Hepatocyte (in vitro differentiated cells): ENCODE data around the gene DOCK1. TPM values are rescaled to one million over a fixed set of nuclear protein-coding genes. Genes with fewer than 3 reads are reported as not detected.

Experiments used
- DNase-seq: peaks from one replicate; pipeline ENCODE4 v3.0.0-alpha.2; 2016; ENCODE audit warnings: low spot score
- H2AFZ ChIP-seq: fragments of 200-600 bp; sonication (generic); 2 replicates; pipeline ENCODE4 v1.6.0; 2016; ENCODE audit warnings: antibody characterized with exemption, mild to moderate bottlenecking
- H3K27ac ChIP-seq: fragments of 200-600 bp; sonication (generic); 2 replicates; pipeline ENCODE4 v1.5.1; 2016; ENCODE audit warnings: mild to moderate bottlenecking
- H3K27me3 ChIP-seq: fragments of 200-600 bp; sonication (generic); 2 replicates; pipeline ENCODE4 v1.6.1; 2016
- H3K36me3 ChIP-seq: fragments of 200-600 bp; sonication (generic); replicated peaks from 2 replicates; pipeline ENCODE4 v1.5.1; 2016; ENCODE audit warnings: low read depth; ENCODE audit not compliant: insufficient read depth
- H3K4me1 ChIP-seq: fragments of 200-600 bp; sonication (generic); 2 replicates; pipeline ENCODE4 v1.5.1; 2016; ENCODE audit warnings: mild to moderate bottlenecking, moderate library complexity; ENCODE audit not compliant: insufficient read depth
- H3K4me2 ChIP-seq: fragments of 200-600 bp; sonication (generic); 2 replicates; pipeline ENCODE4 v1.6.0; 2016
- H3K4me3 ChIP-seq: fragments of 200-600 bp; sonication (generic); 2 replicates; pipeline ENCODE4 v1.5.1; 2016; ENCODE audit warnings: mild to moderate bottlenecking
- H3K79me2 ChIP-seq: fragments of 200-600 bp; sonication (generic); 2 replicates; pipeline ENCODE4 v1.6.0; 2017; ENCODE audit warnings: mild to moderate bottlenecking
- H3K9me2 ChIP-seq: fragments of 200-600 bp; sonication (generic); replicated peaks from 2 replicates; pipeline ENCODE4 v1.6.0; 2017; ENCODE audit warnings: mild to moderate bottlenecking; ENCODE audit not compliant: insufficient read depth
- H3K9me3 ChIP-seq: fragments of 200-600 bp; sonication (generic); 2 replicates; pipeline ENCODE4 v1.5.1; 2016; ENCODE audit warnings: low read depth, mild to moderate bottlenecking
- H4K20me1 ChIP-seq: fragments of 200-600 bp; sonication (generic); 2 replicates; pipeline ENCODE4 v1.6.0; 2016; ENCODE audit warnings: mild to moderate bottlenecking; ENCODE audit not compliant: insufficient read depth, poor library complexity, severe bottlenecking
- EZH2 ChIP-seq: fragments of 200-600 bp; sonication (generic); IDR thresholded peaks from 2 replicates; pipeline ENCODE4 v1.6.1; 2016; ENCODE audit warnings: antibody characterized with exemption, mild to moderate bottlenecking, borderline replicate concordance
- EZH2phosphoT487 ChIP-seq: fragments of 200-600 bp; sonication (generic); IDR thresholded peaks from one replicate; pipeline ENCODE4 v1.6.1; 2018; ENCODE audit warnings: antibody characterized with exemption, mild to moderate bottlenecking, low read depth, moderate library complexity; ENCODE audit not compliant: unreplicated experiment, severe bottlenecking
- WGBS: methylation state at CpG from one replicate; pipeline ENCODE4 v1.1.6; 2016; ENCODE audit warnings: low lambda C conversion rate; ENCODE audit errors: missing lambda C conversion rate; 5-methylcytosine and 5-hydroxymethylcytosine counted together
- polyA plus RNA-seq: library from polyadenylated mRNA; unstranded; fragments of >200 nt; fragmentation: Nextera tagmentation; extraction: Ambion mirVana; gene quantifications from 2 replicates; pipeline ENCODE4 v1.2.1, GENCODE V29; 2016
- total RNA-seq: library from RNA; depleted of rRNA; stranded (reverse); fragments of >200 nt; gene quantifications from 2 replicates; pipeline ENCODE4 v1.2.3, GENCODE V29; 2014
- TF ChIP-seq, protein P1 (sequence below): fragments of 200-600 bp; sonication (generic); IDR thresholded peaks from 2 replicates; pipeline ENCODE4 v1.5.1; 2016; ENCODE audit warnings: antibody characterized with exemption, mild to moderate bottlenecking; ENCODE audit not compliant: poor library complexity

DOCK1 gene
- total and polyA plus RNA-seq, 2 experiments from 2014 or later, result 16.0 to 55.5 TPM

DNA sequence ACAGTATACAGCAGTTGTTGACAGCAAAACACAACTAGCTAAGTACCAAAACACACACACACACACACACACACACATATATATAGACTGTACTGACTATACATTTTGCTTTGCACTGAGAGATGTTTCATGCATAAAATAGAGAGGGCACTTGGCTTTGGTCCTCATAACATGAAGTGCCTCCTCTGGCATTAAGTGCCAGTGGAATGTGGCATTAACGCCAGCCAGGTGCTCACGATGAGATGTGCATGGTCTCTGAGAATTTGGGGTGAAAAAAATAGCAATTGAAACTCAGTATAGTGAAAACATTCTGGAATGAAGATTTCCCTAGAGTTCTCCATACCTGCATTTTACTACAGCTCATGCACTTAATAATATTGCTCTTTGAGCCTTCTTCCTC is 361.2 kb downstream of the DOCK1 start:
- H3K4me1 ChIP-seq, result no peaks in the 10 kb centered on the region
- no peaks in the 10 kb centered on the region for H3K9me3 ChIP-seq
- no peak overlapping the region for H2AFZ ChIP-seq
- DNase-seq, result no peak
- H3K4me2 ChIP-seq, result no peak overlapping the region
- no peak overlapping the region for H3K4me3 ChIP-seq
- H3K36me3 ChIP-seq, result no peaks in the 10 kb centered on the region
- no peaks in the 10 kb centered on the region for H4K20me1 ChIP-seq
- no peak overlapping the region for H3K27ac ChIP-seq
- 93% methylated on average over 2 of the region's 2 CpGs for WGBS
- no peaks in the 10 kb centered on the region for H3K9me2 ChIP-seq
- no peak for TF ChIP-seq EZH2
- TF ChIP-seq EZH2phosphoT487, result no peak
- no peaks in the 10 kb centered on the region for H3K27me3 ChIP-seq
- no peaks in the 10 kb centered on the region for H3K79me2 ChIP-seq

DNA sequence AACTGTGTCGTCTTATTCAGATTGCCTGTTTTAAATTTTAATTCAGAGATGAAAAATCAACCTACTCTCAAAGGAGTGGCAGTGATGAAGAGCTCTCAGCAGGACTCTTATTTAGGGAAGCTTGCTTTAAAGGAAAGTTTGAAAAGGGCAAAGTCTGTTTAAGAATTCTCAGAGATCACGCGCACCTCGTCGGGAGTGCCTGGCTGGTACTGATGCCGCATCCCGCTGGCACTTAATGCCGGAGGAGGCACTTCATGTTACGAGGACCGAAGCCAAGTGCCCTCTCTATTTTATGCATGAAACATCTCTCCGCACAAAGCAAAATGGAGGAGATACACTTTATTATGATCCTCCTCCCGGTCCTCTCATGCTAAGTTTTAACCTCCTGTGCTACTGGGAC is 362.2 kb downstream of the DOCK1 start:
- Histone ChIP-seq H3K27ac (no peak overlapping the region), H3K9me2 (no peaks in the 10 kb centered on the region), H3K27me3 (no peaks in the 10 kb centered on the region), H2AFZ (no peak overlapping the region), H3K4me3 (no peak overlapping the region), H4K20me1 (no peaks in the 10 kb centered on the region), H3K36me3 (no peaks in the 10 kb centered on the region), H3K4me1 (no peaks in the 10 kb centered on the region), H3K79me2 (no peaks in the 10 kb centered on the region), H3K4me2 (no peak overlapping the region), H3K9me3 (no peaks in the 10 kb centered on the region)
- TF ChIP-seq EZH2phosphoT487 (no peak), EZH2 (no peak)
- TF ChIP-seq, protein P1, sequence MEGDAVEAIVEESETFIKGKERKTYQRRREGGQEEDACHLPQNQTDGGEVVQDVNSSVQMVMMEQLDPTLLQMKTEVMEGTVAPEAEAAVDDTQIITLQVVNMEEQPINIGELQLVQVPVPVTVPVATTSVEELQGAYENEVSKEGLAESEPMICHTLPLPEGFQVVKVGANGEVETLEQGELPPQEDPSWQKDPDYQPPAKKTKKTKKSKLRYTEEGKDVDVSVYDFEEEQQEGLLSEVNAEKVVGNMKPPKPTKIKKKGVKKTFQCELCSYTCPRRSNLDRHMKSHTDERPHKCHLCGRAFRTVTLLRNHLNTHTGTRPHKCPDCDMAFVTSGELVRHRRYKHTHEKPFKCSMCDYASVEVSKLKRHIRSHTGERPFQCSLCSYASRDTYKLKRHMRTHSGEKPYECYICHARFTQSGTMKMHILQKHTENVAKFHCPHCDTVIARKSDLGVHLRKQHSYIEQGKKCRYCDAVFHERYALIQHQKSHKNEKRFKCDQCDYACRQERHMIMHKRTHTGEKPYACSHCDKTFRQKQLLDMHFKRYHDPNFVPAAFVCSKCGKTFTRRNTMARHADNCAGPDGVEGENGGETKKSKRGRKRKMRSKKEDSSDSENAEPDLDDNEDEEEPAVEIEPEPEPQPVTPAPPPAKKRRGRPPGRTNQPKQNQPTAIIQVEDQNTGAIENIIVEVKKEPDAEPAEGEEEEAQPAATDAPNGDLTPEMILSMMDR, result no peak
- DNase-seq, result no peak
- WGBS, result 98% methylated on average over 12 of the region's 12 CpGs

DNA sequence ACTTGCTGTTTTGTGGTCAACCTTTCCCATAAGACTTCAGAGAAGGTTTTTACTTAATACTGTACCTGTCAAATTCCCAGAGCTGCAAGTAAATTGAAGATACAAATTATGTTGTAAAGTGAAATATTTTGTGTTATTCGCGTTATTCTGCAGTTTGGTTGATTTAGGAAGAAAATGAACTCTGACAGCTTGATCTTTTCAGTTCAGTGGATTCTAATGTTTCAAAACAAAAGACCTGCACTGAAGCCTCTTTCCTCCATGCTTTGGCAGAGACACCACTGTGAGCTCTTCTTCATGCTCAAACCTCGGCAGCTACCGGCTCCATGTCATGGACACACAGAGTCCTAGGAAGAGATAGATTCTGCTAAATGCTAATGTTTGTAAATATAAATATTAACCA is 366.8 kb downstream of the DOCK1 start:
- Histone ChIP-seq H3K4me3 (no peak overlapping the region), H4K20me1 (no peaks in the 10 kb centered on the region), H3K79me2 (no peaks in the 10 kb centered on the region), H2AFZ (no peak overlapping the region), H3K4me1 (no peaks in the 10 kb centered on the region), H3K27me3 (no peaks in the 10 kb centered on the region), H3K36me3 (no peaks in the 10 kb centered on the region), H3K9me2 (no peaks in the 10 kb centered on the region), H3K27ac (no peak overlapping the region), H3K4me2 (no peak overlapping the region), H3K9me3 (no peaks in the 10 kb centered on the region)
- TF ChIP-seq, protein P1, result no peak
- TF ChIP-seq EZH2, result no peak
- TF ChIP-seq EZH2phosphoT487, result no peak
- DNase-seq, result no peak
- WGBS, result over 99% methylated on average over 4 of the region's 4 CpGs

DNA sequence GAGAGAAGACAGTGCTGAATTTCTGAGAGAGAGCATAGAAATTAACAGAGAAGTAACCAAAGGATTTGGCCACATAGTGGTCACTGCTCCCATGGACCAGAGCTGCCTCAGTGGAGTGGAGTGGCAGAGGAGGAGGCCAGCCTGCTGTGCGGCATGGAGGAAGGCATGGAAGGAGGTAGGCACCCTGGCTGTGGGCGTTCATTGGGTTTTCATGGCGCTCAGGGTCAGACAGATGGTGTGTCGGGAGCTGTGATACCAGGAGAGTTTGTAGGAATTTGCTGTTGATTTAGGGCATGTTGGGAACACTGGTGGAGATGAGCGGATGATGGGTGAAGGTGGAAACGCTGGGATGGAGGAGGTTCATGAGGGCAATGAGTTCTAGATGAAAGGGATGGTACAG is 370.0 kb downstream of the DOCK1 start:
- Histone ChIP-seq H4K20me1 (no peaks in the 10 kb centered on the region), H3K9me2 (no peaks in the 10 kb centered on the region), H3K36me3 (no peaks in the 10 kb centered on the region), H3K27ac (no peak overlapping the region), H3K27me3 (no peaks in the 10 kb centered on the region), H3K4me2 (no peak overlapping the region), H2AFZ (no peak overlapping the region), H3K9me3 (no peaks in the 10 kb centered on the region), H3K79me2 (no peaks in the 10 kb centered on the region), H3K4me3 (no peak overlapping the region), H3K4me1 (peaks cover 9% of the 10 kb centered on the region)
- WGBS, result over 99% methylated on average over 6 of the region's 6 CpGs
- TF ChIP-seq, protein P1, result no peak
- TF ChIP-seq EZH2phosphoT487, result no peak
- TF ChIP-seq EZH2, result no peak
- DNase-seq, result no peak
